Measurements from ENCODE around the gene LETM1.
A peak's percentile ranks its signal among the peaks of the same experiment; 100 is the strongest.

The LETM1 gene

DNA sequence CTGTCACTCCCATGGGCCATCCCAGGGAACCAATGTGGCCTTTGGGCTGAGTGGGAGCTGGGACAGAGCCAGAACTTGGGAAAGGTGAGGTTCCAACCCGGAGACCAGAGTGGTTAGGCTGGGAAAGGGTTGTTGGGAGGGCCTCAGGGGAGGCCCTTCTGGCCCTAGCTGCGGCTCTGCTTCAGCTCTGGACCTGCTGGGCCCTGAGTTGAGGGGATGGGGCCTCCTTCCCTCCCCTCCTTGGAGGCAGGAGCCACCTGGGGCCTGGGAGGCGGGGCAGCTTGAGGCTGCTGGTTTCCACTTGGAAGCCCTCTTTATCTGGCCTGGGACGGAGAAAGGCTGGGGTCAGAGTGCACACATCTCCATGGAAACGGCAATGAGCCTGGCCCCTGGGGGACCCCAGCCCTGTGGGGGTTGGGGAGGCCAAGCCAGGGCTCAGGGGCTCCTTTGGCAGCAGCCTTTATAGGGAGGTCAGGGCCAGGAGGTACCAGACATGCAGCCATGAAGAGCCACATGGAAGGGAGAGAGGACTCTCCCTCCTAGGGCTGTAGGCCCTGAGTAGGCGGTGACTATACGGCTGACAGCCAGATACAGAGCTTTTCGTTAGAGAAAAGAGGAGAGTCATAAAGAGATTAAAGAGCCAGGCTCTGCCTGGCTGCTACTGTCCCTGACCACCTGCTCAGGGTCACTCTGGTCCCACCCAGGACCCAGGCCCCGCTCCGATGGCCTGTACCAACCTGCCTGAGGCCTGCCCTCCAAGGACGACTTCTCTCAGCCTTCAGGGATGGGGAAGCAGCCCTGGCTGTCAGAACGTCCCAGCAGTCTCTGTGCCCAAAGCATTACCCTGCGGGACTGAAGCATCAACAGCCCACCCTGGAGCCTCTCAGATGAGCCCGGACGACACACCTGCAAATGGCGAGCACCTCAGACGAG is 8.4 kb upstream of the LETM1 start:
- ATAC-seq = no peak
- Mint-ChIP-seq H3K9me3 (no peaks in the 10 kb centered on the region), H3K4me3 (no peak overlapping the region), H3K36me3 (no peaks in the 10 kb centered on the region), H3K4me1 (peaks cover 19% of the 10 kb centered on the region), H3K27ac (no peak overlapping the region)
- no peak for DNase-seq (ENCODE audit: low spot score in 2 of 2)

DNA sequence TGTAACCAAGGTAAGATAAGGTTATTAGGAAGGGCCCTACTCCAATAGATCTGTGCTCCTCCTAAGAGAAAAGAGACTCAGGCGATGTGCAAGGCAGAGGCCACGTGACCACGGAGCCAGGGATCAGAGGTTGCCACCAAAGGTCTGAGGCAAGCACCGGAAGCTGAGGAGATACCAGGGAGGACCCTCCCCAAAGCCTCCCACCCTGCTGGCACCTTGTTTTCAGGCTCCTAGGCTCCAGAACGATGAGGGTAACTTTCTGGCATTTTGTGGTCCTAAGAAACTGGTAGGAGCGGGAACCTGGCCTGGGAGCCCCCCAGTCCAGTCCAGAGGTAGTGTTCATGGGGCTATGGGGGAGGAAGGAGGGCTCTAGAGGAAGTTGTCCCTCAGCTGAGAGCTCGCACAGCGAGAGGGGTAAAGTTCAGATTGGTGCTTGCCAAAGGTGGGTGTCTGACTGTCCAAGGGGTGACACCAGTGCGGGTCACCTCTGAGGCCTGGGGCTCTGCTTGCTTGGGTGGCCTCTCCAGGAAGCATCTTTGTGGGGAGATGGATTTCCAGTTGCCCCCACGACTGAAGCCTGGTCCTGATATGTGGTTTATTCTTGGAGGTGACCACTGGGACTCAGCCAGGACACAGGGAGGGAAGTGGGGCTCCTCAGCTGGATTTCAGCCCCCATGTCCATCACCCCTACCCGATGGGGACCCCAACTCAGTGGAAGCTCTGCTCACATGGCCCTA is 7.5 kb upstream of the LETM1 start:
- H3K36me3 Mint-ChIP-seq = no peaks in the 10 kb centered on the region
- H3K27ac Mint-ChIP-seq = no peak overlapping the region
- DNase-seq (ENCODE audit: low spot score in 2 of 2) = no peak
- H3K4me1 Mint-ChIP-seq = peaks cover 19% of the 10 kb centered on the region
- H3K9me3 Mint-ChIP-seq = no peaks in the 10 kb centered on the region
- H3K4me3 Mint-ChIP-seq = peak overlapping the region; percentile 60
- ATAC-seq = no peak

DNA sequence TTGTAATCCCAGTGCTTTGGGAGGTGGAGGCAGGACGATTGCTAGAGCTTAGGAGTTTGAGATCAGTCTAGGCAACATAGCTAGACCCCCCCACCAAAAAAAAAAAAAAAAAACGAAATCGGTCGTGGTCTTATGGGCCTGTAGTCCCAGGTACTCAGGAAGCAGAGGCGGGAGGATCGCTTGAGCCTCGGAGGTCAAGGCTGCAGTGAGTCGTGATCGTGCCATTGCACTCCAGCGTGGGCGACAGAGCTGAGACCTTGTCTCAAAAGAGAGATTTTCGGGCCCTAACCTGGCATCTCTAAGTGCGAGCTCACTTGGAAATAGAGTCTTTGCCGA is 7.0 kb upstream of the LETM1 start:
- H3K4me3 Mint-ChIP-seq = peak overlapping the region; percentile 60
- no peaks in the 10 kb centered on the region for H3K36me3 Mint-ChIP-seq

GRCh38 chr4:1862055-1862911 is 6.3 kb upstream of the LETM1 start:
- H3K4me1 Mint-ChIP-seq = peaks cover 23% of the 10 kb centered on the region
- DNase-seq (ENCODE audit: low spot score in 2 of 2) (no peak), ATAC-seq (peak; percentile 59)
- no peaks in the 10 kb centered on the region for H3K36me3 Mint-ChIP-seq
- no peaks in the 10 kb centered on the region for H3K9me3 Mint-ChIP-seq
- H3K4me3 Mint-ChIP-seq = peak overlapping the region; percentile 60
- peak overlapping the region; percentile 17 for H3K27ac Mint-ChIP-seq

More for the DNA sequence above, 7.0 kb upstream of the LETM1 start:
- peaks cover 19% of the 10 kb centered on the region for H3K4me1 Mint-ChIP-seq
- H3K27ac Mint-ChIP-seq = no peak overlapping the region
- no peak for DNase-seq (ENCODE audit: low spot score in 2 of 2)
- H3K9me3 Mint-ChIP-seq = no peaks in the 10 kb centered on the region
- no peak for ATAC-seq

DNA sequence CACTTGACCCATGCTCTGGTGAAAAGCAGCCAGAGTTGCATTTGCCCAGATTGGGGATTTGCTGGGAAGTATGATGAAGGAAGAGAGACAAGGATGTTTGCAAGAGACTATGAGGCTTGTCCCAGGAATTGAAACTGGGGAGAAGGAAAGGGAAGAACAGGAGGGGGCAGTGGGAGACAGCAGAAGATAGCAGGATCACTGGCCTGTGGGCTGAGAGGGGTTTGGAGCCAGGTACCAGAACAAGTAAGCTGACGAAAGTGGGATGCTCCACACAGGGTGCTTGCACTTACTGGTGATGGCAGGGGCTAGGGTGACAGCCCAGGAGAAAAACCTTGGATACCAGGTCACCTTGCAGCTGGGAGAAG is 3.4 kb upstream of the LETM1 start:
- ATAC-seq = no peak
- Mint-ChIP-seq H3K4me1 (peaks cover 34% of the 10 kb centered on the region), H3K9me3 (no peaks in the 10 kb centered on the region), H3K27ac (no peak overlapping the region), H3K4me3 (no peak overlapping the region), H3K36me3 (no peaks in the 10 kb centered on the region)
- no peak for DNase-seq (ENCODE audit: low spot score in 2 of 2)

DNA sequence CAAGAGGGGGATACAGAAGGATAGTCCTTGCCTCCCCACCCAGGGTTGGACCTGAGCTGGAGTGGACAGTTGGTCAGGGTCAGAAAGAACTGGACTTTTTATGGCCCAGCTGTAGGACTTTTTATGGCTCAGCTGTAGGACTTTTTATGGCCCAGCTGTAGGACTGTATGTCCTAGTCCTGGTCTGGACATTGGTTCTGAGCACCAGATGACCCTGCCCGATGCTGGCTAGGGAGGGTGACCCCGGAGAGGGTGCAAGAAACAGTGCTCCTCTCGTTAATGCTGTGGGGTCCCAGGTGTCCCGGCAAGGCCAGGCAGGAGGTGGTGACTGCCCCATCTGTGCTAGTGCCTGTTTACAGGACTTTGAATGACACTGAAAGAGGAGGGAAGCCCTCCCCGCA is 2.0 kb upstream of the LETM1 start:
- no peak overlapping the region for H3K4me3 Mint-ChIP-seq

DNA sequence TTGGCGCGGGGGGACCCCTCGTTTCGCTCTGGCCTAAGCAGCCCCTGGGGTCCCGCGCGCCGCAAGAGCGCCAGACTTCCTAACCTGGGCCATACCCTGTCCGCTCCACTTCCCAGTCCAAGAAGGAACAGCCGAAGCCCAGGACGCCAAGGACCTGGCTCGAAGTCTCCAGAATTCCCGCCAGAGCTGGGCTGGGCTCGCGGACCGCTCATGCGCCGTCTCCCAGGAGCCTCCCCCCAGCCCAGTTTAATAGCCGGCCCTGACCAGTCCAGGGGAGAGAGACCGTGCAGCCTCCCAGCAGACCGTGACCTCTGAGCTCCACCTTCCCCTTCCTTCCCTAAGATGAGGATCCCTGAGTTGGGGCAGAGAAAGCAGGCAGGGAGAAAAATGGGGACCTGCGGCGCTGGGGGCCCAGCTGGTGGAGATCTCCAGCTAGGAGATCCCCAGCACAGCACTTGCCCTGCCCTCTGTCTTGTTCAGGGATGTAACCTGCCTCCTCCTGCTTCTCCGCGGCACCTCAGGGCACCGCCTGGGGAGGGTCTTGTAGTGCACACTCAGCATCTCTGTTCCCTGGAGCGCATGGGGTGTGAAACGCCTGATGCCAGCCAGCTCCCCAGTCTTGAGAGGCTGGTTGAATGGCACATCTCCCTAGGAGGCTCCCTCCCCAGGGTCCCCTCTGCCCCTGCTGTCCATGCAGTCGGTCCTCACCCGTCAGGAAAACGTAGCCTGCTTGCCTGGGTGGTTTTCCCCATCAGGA is 1.2 kb upstream of the LETM1 start:
- Mint-ChIP-seq H3K4me1 (peaks cover 36% of the 10 kb centered on the region), H3K27ac (peak overlapping the region; percentile 75), H3K36me3 (peaks cover 14% of the 10 kb centered on the region), H3K9me3 (no peaks in the 10 kb centered on the region), H3K4me3 (peak overlapping the region; percentile 75)
- DNase-seq (ENCODE audit: low spot score in 2 of 2) = no peak
- no peak for ATAC-seq

More for the DNA sequence above, 2.0 kb upstream of the LETM1 start:
- Mint-ChIP-seq H3K4me1 (peaks cover 35% of the 10 kb centered on the region), H3K27ac (no peak overlapping the region), H3K36me3 (peaks cover 10% of the 10 kb centered on the region), H3K9me3 (no peaks in the 10 kb centered on the region)
- no peak for ATAC-seq
- DNase-seq (ENCODE audit: low spot score in 2 of 2) = no peak

DNA sequence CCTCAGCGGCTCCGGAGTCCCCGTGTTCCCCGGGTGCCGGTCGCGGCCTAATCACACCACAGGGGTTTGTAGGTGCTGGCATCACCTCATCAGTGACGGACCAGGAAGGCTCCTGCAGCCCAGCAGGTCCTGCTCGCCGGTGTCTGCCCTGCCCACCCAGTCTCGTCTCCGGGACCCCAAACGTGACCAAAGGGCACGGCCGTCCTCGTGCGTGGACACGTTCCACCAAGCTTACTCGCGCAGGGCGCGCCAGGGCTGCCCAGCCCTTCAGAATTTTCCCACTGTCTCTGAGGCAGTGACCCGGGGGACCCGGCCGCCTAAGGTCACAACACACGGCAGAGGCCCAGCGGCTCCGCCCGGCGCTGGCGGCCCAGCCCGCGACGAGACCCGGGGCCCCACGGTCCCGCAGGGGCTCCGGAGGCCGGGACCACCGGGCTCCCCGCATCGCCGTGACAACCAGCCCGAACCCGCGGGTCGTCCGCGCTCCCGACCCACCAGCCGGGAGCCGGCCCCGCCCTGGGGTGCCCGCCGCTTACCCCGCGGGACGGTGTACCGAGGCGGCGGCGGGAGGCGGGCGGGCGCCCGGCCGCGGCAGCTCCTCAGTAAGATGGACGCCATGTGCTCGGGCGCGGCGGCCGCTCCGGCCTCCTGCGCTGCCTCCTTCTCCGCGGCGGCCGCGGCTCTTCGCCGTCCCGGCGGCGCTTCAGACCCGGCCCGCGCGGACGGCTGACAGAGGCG is 454 bp downstream of the LETM1 start:
- Mint-ChIP-seq H3K4me3 (peak overlapping the region; percentile 75), H3K9me3 (no peaks in the 10 kb centered on the region), H3K36me3 (peaks cover 19% of the 10 kb centered on the region), H3K27ac (peak overlapping the region; percentile 78), H3K4me1 (peaks cover 37% of the 10 kb centered on the region)
- ATAC-seq (peak; percentile 3), DNase-seq (ENCODE audit: low spot score in 2 of 2) (peak; percentile 24 to 68)

DNA sequence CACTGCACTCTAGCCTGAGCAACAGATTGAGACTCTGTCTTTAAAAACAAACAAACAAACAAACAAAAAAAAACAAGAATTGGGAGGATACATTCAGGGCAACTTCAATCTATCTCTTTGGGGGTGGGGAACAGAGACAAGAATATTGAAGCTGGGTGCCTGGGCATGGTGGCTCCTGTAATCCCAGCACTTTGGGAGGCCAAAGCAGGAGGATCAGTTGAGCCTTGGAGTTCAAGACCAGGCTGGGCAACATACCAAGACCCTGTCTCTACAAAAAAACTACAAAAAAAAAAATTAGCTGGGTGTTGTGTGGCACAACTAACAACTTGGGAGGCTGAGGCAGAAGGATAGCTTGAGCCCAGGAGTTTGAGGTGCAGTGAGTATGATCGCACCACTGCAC is 1.2 kb downstream of the LETM1 start:
- H3K9me3 Mint-ChIP-seq = no peaks in the 10 kb centered on the region
- DNase-seq (ENCODE audit: low spot score in 2 of 2) = no peak
- H3K4me1 Mint-ChIP-seq = peaks cover 37% of the 10 kb centered on the region

GRCh38 chr4:1852904-1853623 is 2.9 kb downstream of the LETM1 start:
- peak overlapping the region; percentile 57 for H3K27ac Mint-ChIP-seq
- DNase-seq (ENCODE audit: low spot score in 2 of 2) (no peak), ATAC-seq (no peak)
- peaks cover 37% of the 10 kb centered on the region for H3K4me1 Mint-ChIP-seq
- H3K9me3 Mint-ChIP-seq = no peaks in the 10 kb centered on the region
- H3K4me3 Mint-ChIP-seq = no peak overlapping the region
- H3K36me3 Mint-ChIP-seq = peaks cover 34% of the 10 kb centered on the region

More for the DNA sequence above, 1.2 kb downstream of the LETM1 start:
- ATAC-seq = no peak
- Mint-ChIP-seq H3K36me3 (peaks cover 19% of the 10 kb centered on the region), H3K27ac (peak overlapping the region; percentile 78), H3K4me3 (peak overlapping the region; percentile 75)

DNA sequence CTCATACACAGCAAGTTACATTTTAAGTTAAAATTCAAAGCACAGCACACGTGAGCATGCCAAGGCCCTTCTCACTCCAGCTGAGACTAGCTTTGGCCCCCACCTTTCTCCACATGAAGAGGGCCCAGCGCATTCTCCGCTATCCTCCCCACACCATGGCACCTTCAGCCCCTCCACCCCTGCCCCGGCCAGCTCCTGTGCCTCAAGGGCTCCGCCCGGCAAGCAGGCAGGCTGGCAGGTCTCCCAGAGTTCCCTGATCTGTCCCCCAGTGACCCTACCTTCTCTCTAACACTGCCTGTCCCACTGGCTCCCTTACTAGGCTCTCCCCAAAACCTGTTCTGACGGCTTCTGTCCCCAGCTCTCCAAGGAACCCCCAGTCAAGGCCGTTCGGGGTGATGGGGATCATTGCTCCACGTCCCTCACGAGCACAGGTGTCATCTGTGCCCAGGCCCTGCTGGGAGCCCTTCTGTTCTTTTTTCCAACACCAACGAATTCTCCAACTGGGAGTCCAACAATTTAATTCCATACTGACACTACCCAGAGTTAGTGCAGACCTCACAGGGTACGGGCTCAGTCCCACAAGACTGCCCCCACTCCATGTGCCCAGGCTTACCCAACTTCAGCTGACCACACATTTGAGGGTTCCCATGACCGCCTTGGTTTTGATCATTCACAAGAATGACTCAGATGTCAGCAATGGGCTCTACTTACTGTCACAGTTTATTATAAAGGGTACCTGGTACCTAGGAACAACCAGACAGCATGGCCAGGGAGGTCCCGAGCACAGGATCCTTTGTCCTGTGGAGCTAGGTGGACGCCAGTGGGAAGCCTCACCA is 4.2 kb downstream of the LETM1 start:
- ATAC-seq (no peak), DNase-seq (ENCODE audit: low spot score in 2 of 2) (no peak)
- Mint-ChIP-seq H3K36me3 (peaks cover 46% of the 10 kb centered on the region), H3K9me3 (no peaks in the 10 kb centered on the region), H3K27ac (peak overlapping the region; percentile 57), H3K4me3 (no peak overlapping the region), H3K4me1 (peaks cover 29% of the 10 kb centered on the region)

GRCh38 chr4:1851160-1851559 is 4.8 kb downstream of the LETM1 start:
- Mint-ChIP-seq H3K27ac (peak overlapping the region; percentile 57), H3K36me3 (peaks cover 53% of the 10 kb centered on the region), H3K4me1 (peaks cover 28% of the 10 kb centered on the region), H3K4me3 (no peak overlapping the region), H3K9me3 (no peaks in the 10 kb centered on the region)
- DNase-seq (ENCODE audit: low spot score in 2 of 2) = no peak
- ATAC-seq = no peak

DNA sequence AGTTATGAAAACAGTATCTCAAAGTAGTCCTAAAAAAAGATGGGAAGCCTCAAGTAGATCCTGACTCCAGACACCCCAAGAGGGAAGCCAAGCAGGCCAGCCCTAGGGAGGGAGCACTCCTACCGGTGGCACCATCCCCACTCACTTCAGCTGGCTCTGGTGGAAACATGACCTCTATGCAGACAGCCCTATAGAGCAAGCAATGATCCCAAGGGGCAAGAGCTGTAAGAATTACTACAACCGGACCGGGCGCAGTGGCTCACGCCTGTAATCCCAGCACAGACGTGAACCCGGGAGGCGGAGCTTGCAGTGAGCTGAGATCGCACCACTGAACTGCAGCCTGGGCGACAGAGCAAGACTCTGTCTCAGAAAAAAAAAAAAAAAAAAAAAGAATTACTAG is 5.7 kb downstream of the LETM1 start:
- Mint-ChIP-seq H3K9me3 (no peaks in the 10 kb centered on the region), H3K36me3 (peaks cover 62% of the 10 kb centered on the region), H3K4me3 (no peak overlapping the region), H3K4me1 (peaks cover 28% of the 10 kb centered on the region), H3K27ac (no peak overlapping the region)
- DNase-seq (ENCODE audit: low spot score in 2 of 2) (no peak), ATAC-seq (no peak)
